Hepatocyte (in vitro differentiated cells): ENCODE results near the gene ADSL. TPM values are rescaled to one million over a fixed set of nuclear protein-coding genes. Genes with fewer than 3 reads are reported as not detected.
A peak's percentile ranks its signal among the peaks of the same experiment; 100 is the strongest.

Source experiments
- DNase-seq: peaks from one replicate; pipeline ENCODE4 v3.0.0-alpha.2; 2016; ENCODE audit warnings: low spot score
- H2AFZ ChIP-seq: fragments of 200-600 bp; sonication (generic); 2 replicates; pipeline ENCODE4 v1.6.0; 2016; ENCODE audit warnings: antibody characterized with exemption, mild to moderate bottlenecking
- H3K27ac ChIP-seq: fragments of 200-600 bp; sonication (generic); 2 replicates; pipeline ENCODE4 v1.5.1; 2016; ENCODE audit warnings: mild to moderate bottlenecking
- H3K27me3 ChIP-seq: fragments of 200-600 bp; sonication (generic); 2 replicates; pipeline ENCODE4 v1.6.1; 2016
- H3K36me3 ChIP-seq: fragments of 200-600 bp; sonication (generic); replicated peaks from 2 replicates; pipeline ENCODE4 v1.5.1; 2016; ENCODE audit warnings: low read depth; ENCODE audit not compliant: insufficient read depth
- H3K4me1 ChIP-seq: fragments of 200-600 bp; sonication (generic); 2 replicates; pipeline ENCODE4 v1.5.1; 2016; ENCODE audit warnings: mild to moderate bottlenecking, moderate library complexity; ENCODE audit not compliant: insufficient read depth
- H3K4me2 ChIP-seq: fragments of 200-600 bp; sonication (generic); 2 replicates; pipeline ENCODE4 v1.6.0; 2016
- H3K4me3 ChIP-seq: fragments of 200-600 bp; sonication (generic); 2 replicates; pipeline ENCODE4 v1.5.1; 2016; ENCODE audit warnings: mild to moderate bottlenecking
- H3K79me2 ChIP-seq: fragments of 200-600 bp; sonication (generic); 2 replicates; pipeline ENCODE4 v1.6.0; 2017; ENCODE audit warnings: mild to moderate bottlenecking
- H3K9me2 ChIP-seq: fragments of 200-600 bp; sonication (generic); replicated peaks from 2 replicates; pipeline ENCODE4 v1.6.0; 2017; ENCODE audit warnings: mild to moderate bottlenecking; ENCODE audit not compliant: insufficient read depth
- H3K9me3 ChIP-seq: fragments of 200-600 bp; sonication (generic); 2 replicates; pipeline ENCODE4 v1.5.1; 2016; ENCODE audit warnings: low read depth, mild to moderate bottlenecking
- H4K20me1 ChIP-seq: fragments of 200-600 bp; sonication (generic); 2 replicates; pipeline ENCODE4 v1.6.0; 2016; ENCODE audit warnings: mild to moderate bottlenecking; ENCODE audit not compliant: insufficient read depth, poor library complexity, severe bottlenecking
- EZH2 ChIP-seq: fragments of 200-600 bp; sonication (generic); IDR thresholded peaks from 2 replicates; pipeline ENCODE4 v1.6.1; 2016; ENCODE audit warnings: antibody characterized with exemption, mild to moderate bottlenecking, borderline replicate concordance
- EZH2phosphoT487 ChIP-seq: fragments of 200-600 bp; sonication (generic); IDR thresholded peaks from one replicate; pipeline ENCODE4 v1.6.1; 2018; ENCODE audit warnings: antibody characterized with exemption, mild to moderate bottlenecking, low read depth, moderate library complexity; ENCODE audit not compliant: unreplicated experiment, severe bottlenecking
- WGBS: methylation state at CpG from one replicate; pipeline ENCODE4 v1.1.6; 2016; ENCODE audit warnings: low lambda C conversion rate; ENCODE audit errors: missing lambda C conversion rate; 5-methylcytosine and 5-hydroxymethylcytosine counted together
- polyA plus RNA-seq: library from polyadenylated mRNA; unstranded; fragments of >200 nt; fragmentation: Nextera tagmentation; extraction: Ambion mirVana; gene quantifications from 2 replicates; pipeline ENCODE4 v1.2.1, GENCODE V29; 2016
- total RNA-seq: library from RNA; depleted of rRNA; stranded (reverse); fragments of >200 nt; gene quantifications from 2 replicates; pipeline ENCODE4 v1.2.3, GENCODE V29; 2014
- TF ChIP-seq, protein P1 (sequence below): fragments of 200-600 bp; sonication (generic); IDR thresholded peaks from 2 replicates; pipeline ENCODE4 v1.5.1; 2016; ENCODE audit warnings: antibody characterized with exemption, mild to moderate bottlenecking; ENCODE audit not compliant: poor library complexity

Gene ADSL
- total and polyA plus RNA-seq, 2 experiments from 2014 or later, result 54.8 to 81.8 TPM

DNA sequence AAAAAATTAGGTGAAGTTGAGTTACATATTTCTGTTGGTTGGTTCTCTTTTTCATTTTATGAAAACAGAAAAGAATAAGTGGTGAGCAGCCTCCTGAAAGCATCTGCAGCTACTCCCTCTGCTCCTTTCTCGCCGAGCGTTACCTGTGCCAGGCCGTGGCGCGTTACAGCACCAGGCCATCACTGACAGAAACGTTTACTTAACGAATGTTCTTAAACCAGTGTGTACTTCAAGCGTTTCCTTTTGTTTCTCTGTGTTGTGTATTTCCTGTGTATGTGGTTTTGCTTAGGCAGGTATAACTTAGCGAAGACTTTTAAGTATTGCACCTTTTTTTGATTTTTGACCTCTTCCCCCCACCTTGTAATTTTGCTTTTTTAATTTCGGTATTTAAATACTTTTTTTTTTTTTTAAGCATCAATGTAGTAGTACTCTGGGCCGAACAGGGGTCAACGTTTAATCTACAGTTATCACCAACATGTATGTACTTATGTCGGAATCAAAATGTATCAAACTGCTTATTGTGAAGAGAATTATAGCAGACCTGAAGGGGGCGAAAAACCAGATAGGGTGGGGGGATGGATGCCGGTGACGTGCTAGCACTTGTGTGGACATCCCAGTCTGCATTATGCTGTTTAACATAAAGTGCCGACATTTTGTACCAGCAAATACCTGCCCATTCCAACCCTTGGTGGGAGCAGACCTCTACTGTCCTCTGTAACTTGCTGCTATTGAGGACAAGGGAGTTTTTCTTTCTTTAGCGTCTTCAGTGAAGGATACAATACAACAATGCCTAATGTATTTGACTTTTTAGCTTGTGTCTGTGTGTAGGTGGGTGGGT is 21.6 kb upstream of the ADSL start:
- H3K9me3 ChIP-seq, result no peaks in the 10 kb centered on the region
- no peak for DNase-seq
- no peak for TF ChIP-seq EZH2phosphoT487
- TF ChIP-seq EZH2, result no peak
- TF ChIP-seq, protein P1, sequence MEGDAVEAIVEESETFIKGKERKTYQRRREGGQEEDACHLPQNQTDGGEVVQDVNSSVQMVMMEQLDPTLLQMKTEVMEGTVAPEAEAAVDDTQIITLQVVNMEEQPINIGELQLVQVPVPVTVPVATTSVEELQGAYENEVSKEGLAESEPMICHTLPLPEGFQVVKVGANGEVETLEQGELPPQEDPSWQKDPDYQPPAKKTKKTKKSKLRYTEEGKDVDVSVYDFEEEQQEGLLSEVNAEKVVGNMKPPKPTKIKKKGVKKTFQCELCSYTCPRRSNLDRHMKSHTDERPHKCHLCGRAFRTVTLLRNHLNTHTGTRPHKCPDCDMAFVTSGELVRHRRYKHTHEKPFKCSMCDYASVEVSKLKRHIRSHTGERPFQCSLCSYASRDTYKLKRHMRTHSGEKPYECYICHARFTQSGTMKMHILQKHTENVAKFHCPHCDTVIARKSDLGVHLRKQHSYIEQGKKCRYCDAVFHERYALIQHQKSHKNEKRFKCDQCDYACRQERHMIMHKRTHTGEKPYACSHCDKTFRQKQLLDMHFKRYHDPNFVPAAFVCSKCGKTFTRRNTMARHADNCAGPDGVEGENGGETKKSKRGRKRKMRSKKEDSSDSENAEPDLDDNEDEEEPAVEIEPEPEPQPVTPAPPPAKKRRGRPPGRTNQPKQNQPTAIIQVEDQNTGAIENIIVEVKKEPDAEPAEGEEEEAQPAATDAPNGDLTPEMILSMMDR, result no peak
- H4K20me1 ChIP-seq, result no peaks in the 10 kb centered on the region
- no peaks in the 10 kb centered on the region for H3K27me3 ChIP-seq
- no peaks in the 10 kb centered on the region for H3K9me2 ChIP-seq
- 87% methylated on average over 19 of the region's 19 CpGs for whole genome bisulfite sequencing
- H3K27ac ChIP-seq, result peak overlapping the region; percentile 63
- H3K4me1 ChIP-seq, result peaks cover 9% of the 10 kb centered on the region
- no peaks in the 10 kb centered on the region for H3K79me2 ChIP-seq
- no peak overlapping the region for H2AFZ ChIP-seq
- H3K36me3 ChIP-seq, result no peaks in the 10 kb centered on the region
- H3K4me3 ChIP-seq, result no peak overlapping the region
- H3K4me2 ChIP-seq, result no peak overlapping the region

GRCh38 chr22:40325315-40325714 is 21.0 kb upstream of the ADSL start:
- H3K27ac ChIP-seq, result no peak overlapping the region
- no peak for DNase-seq

DNA sequence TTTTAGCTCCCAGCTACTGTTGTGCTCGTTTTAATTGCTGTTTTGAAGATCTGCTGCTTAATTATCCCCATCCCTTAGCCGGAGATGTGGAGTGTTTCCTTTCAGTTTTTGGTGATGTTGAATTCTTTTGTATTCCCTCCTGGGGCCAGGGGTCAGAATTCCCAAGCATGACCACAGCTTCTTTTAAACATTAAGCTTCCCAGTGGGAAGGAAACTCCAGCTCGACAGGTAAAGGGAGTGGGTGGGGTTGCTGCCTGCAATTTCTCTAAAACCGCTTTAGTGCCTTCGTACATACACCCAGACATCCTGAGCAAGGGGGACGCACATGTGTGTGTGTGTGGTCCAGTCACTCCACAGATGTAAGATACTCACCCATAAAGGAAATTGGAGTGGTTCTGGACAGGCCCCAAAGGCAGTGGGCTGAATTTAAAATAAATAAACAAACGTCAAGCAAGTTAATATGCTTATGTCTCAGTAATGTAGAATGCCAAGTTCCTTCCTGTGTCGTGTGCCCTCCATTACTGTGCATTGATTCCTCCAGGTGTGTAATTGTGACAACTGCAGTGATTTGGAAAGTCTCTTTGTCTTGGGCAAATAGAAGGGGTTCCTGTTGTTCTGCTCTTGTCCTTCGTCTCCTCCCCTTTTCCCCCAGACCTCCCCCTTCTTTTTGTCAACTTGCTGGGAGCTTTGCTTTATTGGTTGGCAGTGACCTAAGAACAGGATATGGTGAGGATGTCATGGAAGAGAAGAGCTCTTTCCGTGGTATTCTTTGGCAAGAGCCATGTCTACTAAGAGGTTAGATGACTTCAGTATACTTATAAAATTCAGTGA is 19.2 kb upstream of the ADSL start:
- Histone ChIP-seq H3K27ac (peak overlapping the region; percentile 65), H3K4me3 (no peak overlapping the region), H3K36me3 (no peaks in the 10 kb centered on the region), H3K27me3 (no peaks in the 10 kb centered on the region), H3K4me1 (peaks cover 9% of the 10 kb centered on the region), H3K9me2 (no peaks in the 10 kb centered on the region), H3K9me3 (no peaks in the 10 kb centered on the region), H3K79me2 (no peaks in the 10 kb centered on the region), H3K4me2 (peak overlapping the region; percentile 34), H2AFZ (no peak overlapping the region), H4K20me1 (no peaks in the 10 kb centered on the region)
- peak; percentile 19 for DNase-seq
- TF ChIP-seq EZH2, result no peak
- TF ChIP-seq, protein P1, result no peak
- no peak for TF ChIP-seq EZH2phosphoT487
- 44% methylated on average over 10 of the region's 10 CpGs for WGBS

More at GRCh38 chr22:40325315-40325714, 21.0 kb upstream of the ADSL start:
- no peaks in the 10 kb centered on the region for H3K27me3 ChIP-seq
- H4K20me1 ChIP-seq, result no peaks in the 10 kb centered on the region
- H3K4me1 ChIP-seq, result peaks cover 9% of the 10 kb centered on the region
- H3K9me3 ChIP-seq, result no peaks in the 10 kb centered on the region
- no peaks in the 10 kb centered on the region for H3K9me2 ChIP-seq
- TF ChIP-seq EZH2phosphoT487 (no peak), EZH2 (no peak)
- TF ChIP-seq, protein P1, result no peak
- H3K4me3 ChIP-seq, result no peak overlapping the region
- no peak overlapping the region for H3K4me2 ChIP-seq
- H3K79me2 ChIP-seq, result no peaks in the 10 kb centered on the region
- WGBS, result over 99% methylated on average over 6 of the region's 6 CpGs
- no peak overlapping the region for H2AFZ ChIP-seq
- no peaks in the 10 kb centered on the region for H3K36me3 ChIP-seq
